ENCODE results near the gene TPTE2.
"Not testable (repeated sequence)": the region's sequence is repeated elsewhere in the genome, so short reads cannot be mapped to it uniquely, and the experiment has no call there.

Gene TPTE2

GRCh38 chr13:19437780-19438179, 123.6 kb downstream of the TPTE2 start:
- not testable (repeated sequence) for H3K4me3 ChIP-seq (ENCODE audit: low read depth, low read length); H3K27ac ChIP-seq (ENCODE audit: low read depth, low read length); H3K36me3 ChIP-seq (ENCODE audit: insufficient read depth, low read length)

GRCh38 chr13:19422236-19422635, 139.1 kb downstream of the TPTE2 start:
- not testable (repeated sequence) for H3K79me2 ChIP-seq (ENCODE audit: control insufficient read depth, insufficient read depth, low read length, unreplicated experiment); H3K4me3 ChIP-seq (ENCODE audit: low read depth, low read length); H3K27me3 ChIP-seq (ENCODE audit: insufficient read depth, low read length); H3K4me1 ChIP-seq (ENCODE audit: control insufficient read depth, insufficient read depth, low read length, unreplicated experiment); H3K27ac ChIP-seq (ENCODE audit: low read depth, low read length); H3K36me3 ChIP-seq (ENCODE audit: insufficient read depth, low read length); H2AFZ ChIP-seq (ENCODE audit: low read length, unreplicated experiment)

More at GRCh38 chr13:19437780-19438179, 123.6 kb downstream of the TPTE2 start:
- H2AFZ ChIP-seq (ENCODE audit: low read length, unreplicated experiment); H3K27me3 ChIP-seq (ENCODE audit: insufficient read depth, low read length); H3K4me1 ChIP-seq (ENCODE audit: control insufficient read depth, insufficient read depth, low read length, unreplicated experiment); H3K79me2 ChIP-seq (ENCODE audit: control insufficient read depth, insufficient read depth, low read length, unreplicated experiment): not testable (repeated sequence)

GRCh38 chr13:19412494-19412893, 148.8 kb downstream of the TPTE2 start:
- not testable (repeated sequence) for H3K27ac ChIP-seq (ENCODE audit: low read depth, low read length); H3K36me3 ChIP-seq (ENCODE audit: insufficient read depth, low read length); H3K4me3 ChIP-seq (ENCODE audit: low read depth, low read length); H2AFZ ChIP-seq (ENCODE audit: low read length, unreplicated experiment); H3K4me1 ChIP-seq (ENCODE audit: control insufficient read depth, insufficient read depth, low read length, unreplicated experiment); H3K79me2 ChIP-seq (ENCODE audit: control insufficient read depth, insufficient read depth, low read length, unreplicated experiment); H3K27me3 ChIP-seq (ENCODE audit: insufficient read depth, low read length)

- H3K36me3 ChIP-seq (ENCODE audit: insufficient read depth, low read length); H3K27me3 ChIP-seq (ENCODE audit: insufficient read depth, low read length); H2AFZ ChIP-seq (ENCODE audit: low read length, unreplicated experiment); H3K4me1 ChIP-seq (ENCODE audit: control insufficient read depth, insufficient read depth, low read length, unreplicated experiment); H3K79me2 ChIP-seq (ENCODE audit: control insufficient read depth, insufficient read depth, low read length, unreplicated experiment); H3K27ac ChIP-seq (ENCODE audit: low read depth, low read length); H3K4me3 ChIP-seq (ENCODE audit: low read depth, low read length): not testable (repeated sequence)
Observed at GRCh38 chr13:19382746-19383511, 178.4 kb downstream of the TPTE2 start.

- no peaks in the 10 kb centered on the region for H3K27me3 ChIP-seq (ENCODE audit: insufficient read depth, low read length)
- no peak overlapping the region for H2AFZ ChIP-seq (ENCODE audit: low read length, unreplicated experiment)
- H3K4me1 ChIP-seq (ENCODE audit: control insufficient read depth, insufficient read depth, low read length, unreplicated experiment) = no peaks in the 10 kb centered on the region
- H3K27ac ChIP-seq (ENCODE audit: low read depth, low read length) = no peak overlapping the region
- H3K4me3 ChIP-seq (ENCODE audit: low read depth, low read length) = no peak overlapping the region
- no peaks in the 10 kb centered on the region for H3K36me3 ChIP-seq (ENCODE audit: insufficient read depth, low read length)
- no peaks in the 10 kb centered on the region for H3K79me2 ChIP-seq (ENCODE audit: control insufficient read depth, insufficient read depth, low read length, unreplicated experiment)
Observed at GRCh38 chr13:19382111-19382510, 179.2 kb downstream of the TPTE2 start.

Measured in ACC112 (cell line).